ENCODE measurements around the gene ATP5F1B.
A peak's percentile ranks its signal among the peaks of the same experiment; 100 is the strongest.
"Not testable (repeated sequence)": the region's sequence is repeated elsewhere in the genome, so short reads cannot be mapped to it uniquely, and the experiment has no call there.

ATP5F1B gene

DNA sequence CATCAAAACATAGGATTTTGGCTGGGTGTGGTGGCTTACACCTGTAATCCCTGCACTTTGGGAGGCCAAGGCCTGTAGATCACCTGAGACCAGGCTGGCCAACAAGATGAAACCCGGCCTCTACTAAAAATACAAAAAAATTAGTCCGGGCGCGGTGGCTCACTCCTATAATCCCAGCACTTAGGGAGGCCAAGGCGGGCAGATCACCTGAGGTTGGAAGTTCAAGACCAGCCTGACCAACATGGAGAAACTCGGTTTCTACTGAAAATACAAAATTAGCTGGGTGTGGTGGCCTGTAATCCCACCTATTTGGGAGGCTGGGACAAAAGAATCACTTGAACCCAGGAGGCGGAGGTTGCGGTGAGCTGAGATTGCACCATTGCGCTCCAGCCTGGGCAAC lies 2.2 kb upstream of the ATP5F1B start:
- not testable (repeated sequence) for DNase-seq (ENCODE audit: low spot score)

DNA sequence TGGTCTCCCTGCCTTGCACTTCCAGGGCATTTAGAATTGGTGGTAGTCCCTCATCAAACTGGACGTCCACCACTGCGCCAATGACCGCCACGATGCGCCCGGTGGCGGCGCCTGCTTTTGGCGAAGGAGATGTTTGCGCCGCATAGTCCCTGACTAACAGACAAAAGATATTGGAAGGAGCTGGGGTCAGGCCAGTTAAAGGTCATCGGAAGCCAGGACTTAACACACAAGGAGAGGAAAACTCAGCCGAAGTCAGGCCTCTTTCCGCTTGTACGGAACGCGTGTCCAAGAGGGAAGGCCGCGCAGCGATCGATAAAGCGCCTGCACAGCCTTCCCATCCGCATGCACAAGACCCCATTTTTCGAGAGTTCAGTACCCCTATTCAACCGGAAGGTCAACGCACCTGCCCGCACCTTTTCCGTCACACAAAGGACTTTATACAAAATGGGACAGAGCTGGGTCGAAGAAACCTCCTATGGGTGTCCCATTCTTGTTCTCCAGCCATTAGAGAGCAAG lies 525 bp downstream of the ATP5F1B start:
- no peak for DNase-seq (ENCODE audit: low spot score)

GRCh38 chr12:56644654-56645053 lies 1.1 kb downstream of the ATP5F1B start:
- DNase-seq (ENCODE audit: low spot score), result no peak

- DNase-seq (ENCODE audit: low spot score), result no peak
Measured at GRCh38 chr12:56641219-56641618, 4.6 kb downstream of the ATP5F1B start.

GRCh38 chr12:56637621-56638020 lies 8.2 kb downstream of the ATP5F1B start:
- no peak for DNase-seq (ENCODE audit: low spot score)

DNA sequence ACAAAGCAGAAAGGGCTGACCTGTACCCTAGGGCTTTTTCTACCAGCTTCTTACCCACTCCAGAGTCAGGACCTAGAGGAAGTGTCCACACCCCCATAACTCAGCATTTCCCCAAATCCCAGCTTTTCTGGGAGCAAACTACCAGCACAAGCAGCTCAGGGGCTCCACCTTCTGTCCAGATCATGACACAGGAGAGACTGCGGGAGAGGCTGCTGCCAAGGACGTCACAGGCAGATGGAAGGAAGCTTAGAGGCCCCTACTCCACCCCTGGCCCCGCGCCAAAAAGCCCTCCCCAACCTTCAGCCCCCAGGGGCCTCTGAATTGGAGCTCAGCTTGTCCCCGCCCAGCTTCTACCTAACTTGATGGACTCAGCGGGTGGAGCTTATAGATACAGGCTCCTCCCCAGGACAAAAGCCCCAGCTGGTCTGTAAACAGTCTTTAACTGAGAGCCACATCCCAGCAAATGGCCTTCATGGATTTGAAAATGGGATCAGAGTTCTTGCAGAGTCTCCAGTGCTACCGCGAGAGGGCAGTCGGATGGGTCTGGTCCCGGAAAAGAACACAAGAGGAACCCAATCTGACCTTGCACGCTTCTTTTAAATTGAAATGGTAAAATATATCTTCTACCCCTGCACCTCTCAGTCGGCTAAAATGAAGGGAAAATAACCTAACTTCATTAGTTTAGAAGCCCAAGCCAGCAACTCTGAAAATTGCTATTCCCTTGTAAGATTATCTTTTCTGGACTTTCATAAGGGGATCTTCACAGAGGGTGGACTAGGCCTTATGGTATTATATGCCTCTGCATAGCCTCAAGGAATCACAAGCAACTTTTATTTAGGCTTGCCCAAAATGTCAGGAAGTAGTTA lies 8.9 kb downstream of the ATP5F1B start:
- DNase-seq (ENCODE audit: low spot score), result peak; percentile 100

DNA sequence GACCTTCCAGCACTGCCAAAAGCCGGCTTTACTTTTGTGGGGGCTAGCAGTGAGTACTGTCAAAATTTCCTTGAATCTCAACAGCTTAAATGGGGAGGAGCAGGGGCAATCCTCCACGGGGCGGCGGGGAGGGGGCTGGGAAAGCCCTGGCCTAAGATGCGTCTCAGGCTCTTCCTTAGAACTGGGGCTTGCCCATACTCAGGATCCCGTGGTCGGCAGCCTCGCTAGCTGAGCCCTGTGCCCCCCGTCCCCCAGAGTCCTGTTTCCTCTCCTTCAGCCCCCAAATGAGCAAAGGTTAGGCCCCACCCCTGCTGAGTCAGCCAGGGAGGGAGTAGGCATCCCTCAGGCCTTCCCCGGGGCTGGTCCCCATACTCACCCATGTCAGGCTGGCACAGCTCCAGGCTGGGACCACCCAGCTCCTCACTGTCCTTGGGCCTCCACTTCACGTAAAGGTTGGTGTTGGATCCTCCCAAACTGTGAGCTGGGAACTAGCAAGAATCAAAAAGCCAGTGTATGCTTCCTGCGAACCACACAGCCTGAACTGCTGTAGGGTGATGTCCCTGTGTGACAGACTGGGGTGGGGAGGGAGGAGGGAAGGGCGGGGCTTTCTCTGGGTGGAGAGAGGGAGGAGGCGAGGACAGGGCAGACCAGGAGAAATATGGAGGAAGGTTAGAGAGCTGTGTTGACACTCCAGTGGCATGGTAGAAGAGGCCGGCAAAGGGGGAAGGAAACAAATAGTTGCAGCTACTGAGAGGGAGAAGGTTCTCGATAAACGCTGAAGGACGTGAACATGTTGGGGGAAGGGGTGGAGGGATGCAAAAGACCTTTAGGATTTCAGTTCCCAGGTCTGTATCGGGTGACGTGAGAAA lies 9.7 kb downstream of the ATP5F1B start:
- peak; percentile 94 for DNase-seq (ENCODE audit: low spot score)

DNA sequence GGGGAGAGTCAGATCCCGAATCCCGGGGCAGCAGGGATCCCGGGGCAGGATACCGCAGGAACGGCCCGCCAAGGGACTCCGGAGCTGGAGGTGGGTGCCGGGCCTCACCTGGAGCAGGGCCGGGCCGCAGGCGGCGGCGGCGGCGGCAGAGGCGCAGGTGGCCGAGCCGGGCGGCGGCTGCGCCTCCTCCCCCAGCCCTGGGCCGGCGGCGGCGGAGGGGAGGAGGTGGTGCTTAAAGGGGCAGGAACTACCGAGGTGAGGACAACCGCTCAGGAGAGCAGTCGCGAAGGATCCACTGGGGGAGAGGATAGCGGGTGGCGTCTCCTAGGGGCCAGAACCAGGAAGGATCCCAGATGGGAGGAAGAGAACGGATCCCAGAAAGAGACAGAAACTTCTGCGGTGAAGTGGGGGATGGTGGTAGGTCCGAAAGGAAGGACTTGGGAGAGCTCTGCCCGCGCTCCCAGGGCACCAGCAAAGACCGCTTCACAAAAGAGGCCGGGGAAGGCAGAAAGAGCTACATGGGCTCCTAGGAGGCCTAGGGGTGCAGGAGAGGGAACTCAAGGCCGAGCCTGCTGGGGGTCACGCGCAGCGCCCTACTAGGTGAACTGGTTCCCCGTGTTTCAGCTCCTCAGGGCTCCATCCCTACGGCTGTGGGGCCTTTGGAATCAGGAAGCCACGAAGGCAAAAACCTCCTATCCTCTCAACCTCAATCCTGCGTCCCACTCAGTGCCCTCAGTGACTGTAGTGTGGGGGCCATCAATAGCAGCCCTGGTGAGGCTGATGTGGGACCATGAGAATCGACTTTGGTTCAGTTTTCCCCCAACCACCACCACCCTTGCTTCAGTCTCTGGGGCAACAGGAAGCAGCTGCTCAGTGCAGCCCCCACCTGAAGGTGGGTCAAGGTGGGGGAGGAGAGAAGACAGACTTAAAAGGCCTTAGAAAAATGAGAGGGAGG lies 10.7 kb downstream of the ATP5F1B start:
- DNase-seq (ENCODE audit: low spot score), result peak; percentile 89

GRCh38 chr12:56634242-56634836 lies 11.4 kb downstream of the ATP5F1B start:
- DNase-seq (ENCODE audit: low spot score), result peak; percentile 72

DNA sequence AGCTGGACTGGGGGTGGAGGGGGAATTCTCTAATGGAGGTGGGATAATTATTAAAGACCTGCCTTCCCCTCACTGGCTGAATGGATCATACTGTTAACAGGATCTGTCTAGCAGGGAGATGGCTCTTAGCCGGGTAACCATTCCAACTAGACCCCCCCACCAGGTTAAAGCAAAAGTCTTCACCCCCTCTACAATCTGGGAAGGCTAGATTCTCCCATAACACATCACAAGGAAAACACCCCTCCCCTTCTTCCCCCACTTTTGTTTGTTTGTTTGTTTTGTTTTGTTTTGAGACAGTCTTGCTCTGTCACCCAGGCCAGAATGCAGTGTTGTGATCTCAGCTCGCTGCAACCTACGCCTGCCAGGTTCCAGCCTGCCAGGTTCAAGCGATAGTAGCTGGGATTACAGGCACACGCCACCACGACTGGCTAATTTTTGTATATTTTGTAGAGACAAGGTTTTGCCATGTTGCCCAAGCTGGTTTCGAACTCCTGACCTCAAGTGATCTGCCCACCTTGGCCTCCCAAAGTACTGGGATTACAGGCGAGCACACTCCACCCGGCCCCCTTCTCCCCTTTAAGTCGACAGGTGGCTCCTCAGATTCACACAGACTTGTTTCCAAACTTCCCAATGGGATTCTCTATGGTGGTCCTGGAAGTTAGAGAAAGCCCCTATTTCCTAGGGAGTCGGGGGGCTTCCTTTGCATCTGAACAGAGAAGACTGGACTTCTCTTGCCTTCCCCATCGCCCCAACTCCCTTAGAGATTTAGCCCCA lies 12.1 kb downstream of the ATP5F1B start:
- DNase-seq (ENCODE audit: low spot score), result peak; percentile 24

DNA sequence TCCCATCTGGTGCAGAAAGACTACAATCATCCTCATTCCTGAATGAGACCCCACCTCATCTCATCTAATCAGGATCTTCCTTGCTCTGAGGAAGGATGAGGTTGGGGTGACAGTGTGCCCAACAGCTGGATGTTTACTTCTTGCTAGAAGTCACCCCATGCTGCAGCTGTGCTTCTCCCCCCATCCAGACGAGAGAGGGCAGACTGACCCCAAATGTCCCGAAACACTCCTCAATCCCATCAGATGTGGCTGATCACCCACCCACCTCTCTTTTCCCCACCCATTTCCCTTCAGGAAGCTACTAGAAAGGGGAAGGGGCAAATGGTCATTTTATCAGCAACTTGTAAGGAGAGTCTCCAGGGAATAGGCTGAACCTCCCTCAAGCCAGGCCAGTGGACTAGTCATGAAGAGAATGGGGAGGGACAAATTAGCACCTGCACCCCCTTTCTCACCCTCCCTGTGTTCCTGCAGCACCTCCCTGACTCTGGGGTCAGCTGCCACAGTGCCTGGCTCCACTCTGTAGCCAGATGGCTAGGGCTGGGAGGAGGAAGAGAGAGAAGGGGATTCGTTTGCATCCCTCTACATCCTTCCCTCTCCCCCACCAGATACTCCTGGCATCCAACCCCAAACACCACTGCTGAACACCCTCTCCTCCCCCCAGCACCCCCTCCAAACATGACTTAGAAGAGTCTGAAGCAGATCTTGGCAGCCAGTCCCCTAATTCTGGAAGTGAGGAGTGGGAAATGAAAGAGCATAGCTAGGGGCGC lies 12.9 kb downstream of the ATP5F1B start:
- DNase-seq (ENCODE audit: low spot score), result no peak

- peak; percentile 44 for DNase-seq (ENCODE audit: low spot score)
Measured at GRCh38 chr12:56631790-56632700, 13.7 kb downstream of the ATP5F1B start.

DNA sequence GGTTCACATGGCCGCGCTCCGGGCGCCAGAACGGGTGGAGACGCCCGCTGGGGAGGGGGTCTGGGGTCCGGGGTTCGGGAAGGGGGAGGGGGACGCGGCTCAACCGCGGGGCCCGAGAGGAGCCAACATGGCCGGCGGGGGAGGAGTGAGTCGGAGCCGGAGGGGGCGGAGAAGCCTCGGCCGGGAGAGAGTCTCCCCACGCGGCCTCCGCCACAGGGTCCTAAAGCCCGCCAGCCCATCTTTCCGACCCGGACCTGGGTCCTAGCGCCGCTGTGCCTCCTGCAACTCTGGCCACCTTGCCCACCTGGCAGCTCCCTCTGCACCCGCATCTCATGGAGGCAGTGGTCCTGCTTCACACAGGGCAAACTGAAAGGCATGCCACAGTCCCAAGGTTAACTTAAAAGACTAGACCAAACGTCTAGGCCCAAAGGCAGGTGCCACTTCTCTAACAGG lies 15.6 kb downstream of the ATP5F1B start, which contains the start of gene BAZ2A:
Gene BAZ2A, minus strand, starts transcription at position 147 of the 453 bp plus-strand sequence. CDS start 12,796 bp downstream, outside the sequence.
- DNase-seq (ENCODE audit: low spot score), result peak; percentile 93

- DNase-seq (ENCODE audit: low spot score), result no peak
Measured at GRCh38 chr12:56629459-56630179, 16.2 kb downstream of the ATP5F1B start.

DNA sequence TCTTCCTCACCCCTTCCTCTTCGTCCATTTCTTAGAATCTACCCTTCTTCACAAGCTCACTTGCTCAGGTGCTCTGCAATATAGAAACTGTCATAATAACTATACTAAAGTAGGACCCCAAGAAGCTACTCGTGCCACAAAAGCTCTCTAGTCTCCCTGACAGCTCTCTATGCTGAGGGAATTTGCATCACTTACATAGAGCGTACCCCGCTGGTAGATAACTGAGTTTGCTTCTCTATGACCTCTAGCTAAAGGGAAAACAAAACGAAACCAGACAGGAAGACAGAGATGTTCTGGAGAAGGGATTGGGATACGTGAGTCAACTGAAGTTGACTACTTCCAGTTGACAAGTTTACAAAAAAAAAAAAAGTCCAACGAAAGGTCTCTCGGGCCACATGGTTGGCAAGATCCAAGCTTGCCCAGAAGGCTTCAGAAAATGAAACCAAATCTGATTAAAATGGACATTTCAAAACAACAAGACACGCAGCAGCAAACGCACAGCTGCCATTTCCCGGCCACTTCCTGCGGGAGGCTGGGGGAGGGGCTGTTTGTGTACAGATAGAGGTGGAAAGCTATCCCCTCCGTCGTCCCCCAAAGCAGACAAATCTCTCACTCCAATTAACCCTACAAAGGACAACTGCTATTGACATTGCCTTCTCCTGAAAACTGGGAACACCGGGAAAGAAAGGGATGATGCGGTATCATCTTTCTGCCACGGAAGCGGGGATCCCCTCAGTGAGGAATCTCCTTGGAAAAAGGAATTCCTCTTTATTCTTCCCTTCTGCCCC lies 16.9 kb downstream of the ATP5F1B start:
- peak; percentile 44 for DNase-seq (ENCODE audit: low spot score)

- no peak for DNase-seq (ENCODE audit: low spot score)
Measured at GRCh38 chr12:56626701-56627100, 19.1 kb downstream of the ATP5F1B start.

GRCh38 chr12:56622535-56622934 lies 23.2 kb downstream of the ATP5F1B start:
- DNase-seq (ENCODE audit: low spot score), result no peak

Measured in cerebellar cortex (tissue), 1 donor.